Urinary bladder (tissue), 4 donors: ENCODE results near the gene RAB40B. TPM values are rescaled to one million over a fixed set of nuclear protein-coding genes. Genes with fewer than 3 reads are reported as not detected.
"Not testable (repeated sequence)": the region's sequence is repeated elsewhere in the genome, so short reads cannot be mapped to it uniquely, and the experiment has no call there.

ENCODE experiments used
- DNase-seq: peaks from one replicate; pipeline ENCODE4 v3.0.0-alpha.2; 2015; ENCODE audit errors: extremely low spot score
- H3K27ac ChIP-seq: one replicate; pipeline ENCODE4 v1.5.1; 2013; ENCODE audit warnings: low read depth, mild to moderate bottlenecking, moderate library complexity
- H3K36me3 ChIP-seq: one replicate; pipeline ENCODE4 v1.6.1; 2013; ENCODE audit warnings: mild to moderate bottlenecking, moderate library complexity; ENCODE audit not compliant: insufficient read depth
- H3K4me1 ChIP-seq: one replicate; pipeline ENCODE4 v1.6.1; 2013; ENCODE audit warnings: mild to moderate bottlenecking, moderate library complexity; ENCODE audit not compliant: insufficient read depth
- H3K4me3 ChIP-seq: one replicate; pipeline ENCODE4 v1.5.1; 2013; ENCODE audit warnings: low read depth, low read length
- WGBS: extraction: QIAGEN DNeasy Blood & Tissue Kit; methylation state at CpG from one replicate; pipeline ENCODE4 v1.1.7; 2013; 5-methylcytosine and 5-hydroxymethylcytosine counted together
- polyA plus RNA-seq: library from polyadenylated mRNA; stranded (reverse); fragments of 200-250 nt; gene quantifications from one replicate; pipeline ENCODE4 v1.2.3, GENCODE V29; 2013
- total RNA-seq: library from RNA; depleted of rRNA; stranded (reverse); fragments of >200 nt; gene quantifications from one replicate; pipeline ENCODE4 v1.2.3, GENCODE V29; 2014
- donor health status: healthy with polysubstance abuse.
- donor health status: healthy.

RAB40B gene, protein sequence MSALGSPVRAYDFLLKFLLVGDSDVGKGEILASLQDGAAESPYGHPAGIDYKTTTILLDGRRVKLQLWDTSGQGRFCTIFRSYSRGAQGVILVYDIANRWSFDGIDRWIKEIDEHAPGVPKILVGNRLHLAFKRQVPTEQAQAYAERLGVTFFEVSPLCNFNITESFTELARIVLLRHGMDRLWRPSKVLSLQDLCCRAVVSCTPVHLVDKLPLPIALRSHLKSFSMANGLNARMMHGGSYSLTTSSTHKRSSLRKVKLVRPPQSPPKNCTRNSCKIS
- total RNA-seq: 9.8 TPM
- polyA plus RNA-seq: 25.7 TPM

- Histone ChIP-seq H3K36me3 (no peaks in the 10 kb centered on the region), H3K4me3 (peak within 1 kb of the TSS; percentile 89), H3K4me1 (no peaks in the 10 kb centered on the region), H3K27ac (no peak within 1 kb of the TSS)
- peak; percentile 95 for DNase-seq
- 1% methylated on average over 112 of the region's 112 CpGs for WGBS
These were observed at the start of gene RAB40B for GRCh38 chr17:82698065-82698973. Gene RAB40B, minus strand, starts transcription at chr17:82698698. Its CDS starts 102 bp downstream, at chr17:82698596.

DNA sequence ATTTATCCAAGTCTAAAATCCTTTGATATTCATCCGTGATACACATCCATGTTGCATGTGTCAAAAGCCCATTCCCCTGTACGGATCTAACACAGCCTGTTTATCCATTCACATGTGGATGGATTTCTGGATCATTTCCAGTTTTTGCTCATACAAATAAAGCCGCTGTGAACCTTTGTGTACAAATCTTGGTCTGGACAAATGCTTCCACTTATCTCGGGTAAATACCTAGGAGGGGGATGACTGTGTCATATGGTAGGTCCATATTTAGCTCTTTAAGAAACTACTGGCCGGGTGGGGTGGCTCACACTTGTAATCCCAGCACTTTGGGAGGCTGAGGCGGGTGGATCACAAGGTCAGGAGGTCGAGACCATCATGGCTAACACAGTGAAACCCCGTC lies 47.0 kb upstream of the RAB40B start:
- WGBS: 84% methylated on average over 8 of the region's 8 CpGs
- H3K27ac ChIP-seq: no peak overlapping the region
- no peak for DNase-seq

GRCh38 chr17:82744736-82745135 lies 46.2 kb upstream of the RAB40B start:
- H3K36me3 ChIP-seq, H3K27ac ChIP-seq, DNase-seq, H3K4me3 ChIP-seq, H3K4me1 ChIP-seq: not testable (repeated sequence)
- 60% methylated on average over 7 of the region's 7 CpGs for WGBS

More for the DNA sequence above, 47.0 kb upstream of the RAB40B start:
- Histone ChIP-seq H3K4me3 (no peak overlapping the region), H3K4me1 (no peaks in the 10 kb centered on the region), H3K36me3 (no peaks in the 10 kb centered on the region)

DNA sequence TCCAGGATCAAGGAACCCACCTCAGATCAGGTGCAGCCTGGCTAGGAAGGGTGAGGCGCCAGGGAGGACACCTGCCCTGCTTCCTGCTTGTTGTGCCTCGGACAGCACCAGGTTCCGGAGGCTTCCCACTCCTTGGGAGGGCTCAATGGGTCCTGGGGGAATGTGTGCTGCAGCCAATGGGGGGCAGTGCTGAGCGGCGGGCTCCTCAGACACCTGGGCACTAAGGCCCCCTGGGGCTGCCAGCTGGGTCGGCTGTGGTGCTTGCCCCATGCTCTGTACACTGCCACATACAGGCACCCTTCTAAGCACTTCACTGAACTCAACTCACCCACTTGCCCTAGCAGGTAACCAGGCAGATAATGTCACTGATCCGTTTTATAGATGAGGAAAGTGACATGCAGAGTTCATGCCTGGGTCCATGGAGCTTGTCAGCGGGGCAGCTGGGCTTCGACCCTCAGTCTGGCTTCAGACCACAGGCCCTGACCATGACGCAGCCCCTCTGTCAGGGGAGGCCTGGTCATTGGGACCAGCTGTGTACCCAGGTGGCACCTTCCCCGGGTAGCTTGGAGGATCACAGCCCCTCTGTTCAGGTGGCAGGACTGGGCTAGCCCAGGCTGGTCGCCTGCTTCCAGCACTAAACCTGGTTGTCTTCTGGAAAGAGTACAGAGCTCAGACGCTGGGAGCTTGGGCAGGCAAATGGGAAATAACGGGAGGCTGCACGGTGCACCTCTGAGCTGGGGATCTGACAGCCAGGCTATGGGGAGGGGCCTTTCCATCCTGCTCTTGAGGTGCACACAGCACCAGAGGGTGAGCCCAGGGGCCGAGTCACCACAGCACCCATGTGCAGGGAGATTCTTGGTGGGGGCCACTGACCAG lies 45.1 kb upstream of the RAB40B start:
- Histone ChIP-seq H3K4me3 (no peak overlapping the region), H3K27ac (no peak overlapping the region), H3K4me1 (no peaks in the 10 kb centered on the region), H3K36me3 (no peaks in the 10 kb centered on the region)
- no peak for DNase-seq
- 92% methylated on average over 16 of the region's 16 CpGs for WGBS

GRCh38 chr17:82740906-82741759 lies 42.6 kb upstream of the RAB40B start:
- H3K36me3 ChIP-seq: no peaks in the 10 kb centered on the region

GRCh38 chr17:82737967-82738877 lies 39.7 kb upstream of the RAB40B start:
- Histone ChIP-seq H3K27ac (no peak overlapping the region), H3K4me1 (no peaks in the 10 kb centered on the region), H3K4me3 (no peak overlapping the region), H3K36me3 (no peaks in the 10 kb centered on the region)
- WGBS: 85% methylated on average over 26 of the region's 26 CpGs
- no peak for DNase-seq

More at GRCh38 chr17:82740906-82741759, 42.6 kb upstream of the RAB40B start:
- Histone ChIP-seq H3K4me3 (no peak overlapping the region), H3K4me1 (no peaks in the 10 kb centered on the region), H3K27ac (no peak overlapping the region)
- DNase-seq: no peak
- 97% methylated on average over 10 of the region's 10 CpGs for WGBS

DNA sequence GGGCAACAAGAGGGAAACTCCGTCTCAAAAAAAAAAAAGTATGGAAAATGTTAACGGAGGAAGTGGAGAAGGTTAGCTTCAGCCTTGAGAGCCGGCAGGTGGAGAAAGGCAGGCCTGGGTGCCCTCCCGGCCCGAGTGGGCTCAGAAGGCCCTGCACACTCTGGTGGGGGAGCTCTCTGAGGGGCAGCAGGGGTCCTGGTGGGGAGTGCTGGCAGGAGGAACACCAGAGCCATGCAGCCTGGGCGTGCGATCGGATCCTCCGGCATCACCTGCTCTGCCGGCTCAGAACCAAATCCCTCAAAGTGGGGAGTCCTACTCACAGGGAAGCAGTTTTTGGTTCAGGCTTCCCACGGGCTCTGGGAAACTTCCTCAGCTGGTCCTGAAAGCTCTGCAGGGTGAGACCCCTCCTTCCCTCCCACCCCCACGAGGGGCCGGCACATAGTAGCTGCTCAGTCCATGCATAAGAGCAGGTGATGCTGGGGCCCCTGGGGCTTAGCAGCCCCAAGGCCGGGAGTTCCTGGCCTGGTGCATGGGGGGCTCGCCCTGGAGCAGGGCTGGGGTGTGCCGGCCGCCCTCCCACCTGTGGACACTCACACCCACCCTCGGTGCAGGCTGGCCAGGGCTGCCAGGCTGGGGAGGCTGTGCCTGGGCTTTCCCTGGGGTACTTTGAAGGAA lies 38.1 kb upstream of the RAB40B start:
- H3K4me3 ChIP-seq: no peak overlapping the region
- H3K4me1 ChIP-seq: no peaks in the 10 kb centered on the region
- DNase-seq: no peak
- H3K27ac ChIP-seq: no peak overlapping the region
- H3K36me3 ChIP-seq: no peaks in the 10 kb centered on the region
- WGBS: 89% methylated on average over 18 of the region's 18 CpGs

DNA sequence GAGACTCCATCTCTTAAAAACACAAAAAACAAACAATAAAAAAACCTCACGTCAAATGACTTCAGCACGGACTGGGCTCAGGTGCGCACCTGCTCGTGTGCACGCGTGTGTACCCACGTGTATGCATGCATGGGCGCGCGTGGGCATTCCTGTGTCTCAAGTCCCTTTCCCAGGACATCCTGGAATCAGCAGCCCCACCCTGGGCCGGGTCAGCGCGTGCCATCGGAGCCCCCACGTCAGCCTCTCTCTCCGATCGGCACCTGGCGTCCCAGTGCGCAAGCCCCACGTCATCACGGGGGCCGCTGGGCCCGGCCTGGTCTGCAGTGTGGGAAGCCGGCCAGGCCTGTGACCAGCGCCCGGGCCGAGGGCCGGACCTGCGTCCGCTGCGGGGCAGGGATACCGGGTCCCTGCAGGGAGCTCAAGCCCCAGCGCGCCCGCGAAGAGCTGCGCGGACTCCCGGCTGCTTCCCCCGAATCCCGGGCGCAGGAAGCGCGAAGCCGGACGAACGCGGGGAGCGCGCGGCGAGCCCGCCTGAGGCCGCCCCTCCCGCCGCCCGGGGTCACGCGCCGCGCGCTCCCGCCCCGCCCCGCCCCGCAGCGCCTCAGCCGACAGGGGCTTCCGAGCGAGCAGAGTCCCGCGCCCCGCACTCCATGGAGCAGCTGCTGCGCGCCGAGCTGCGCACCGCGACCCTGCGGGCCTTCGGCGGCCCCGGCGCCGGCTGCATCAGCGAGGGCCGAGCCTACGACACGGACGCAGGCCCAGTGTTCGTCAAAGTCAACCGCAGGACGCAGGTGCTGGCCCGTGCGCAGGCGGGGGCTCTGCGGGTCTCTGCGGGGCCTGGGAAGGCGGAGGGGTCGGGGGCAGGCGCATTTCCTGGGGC lies 36.7 kb upstream of the RAB40B start, which contains the start of gene FN3K:
TSS of gene FN3K (plus strand) at position 629 of the 880 bp plus-strand sequence. CDS start at position 651, 22 bp downstream.
- H3K4me1 ChIP-seq: no peaks in the 10 kb centered on the region
- no peaks in the 10 kb centered on the region for H3K36me3 ChIP-seq
- WGBS: 3% methylated on average over 101 of the region's 101 CpGs
- peak within 1 kb of the TSS; percentile 89 for H3K4me3 ChIP-seq
- H3K27ac ChIP-seq: peak within 1 kb of the TSS; percentile 51
- DNase-seq: no peak

GRCh38 chr17:82732118-82732743 lies 33.7 kb upstream of the RAB40B start:
- DNase-seq: no peak
- Histone ChIP-seq H3K4me1 (no peaks in the 10 kb centered on the region), H3K4me3 (no peak overlapping the region), H3K27ac (no peak overlapping the region), H3K36me3 (no peaks in the 10 kb centered on the region)
- 92% methylated on average over 13 of the region's 13 CpGs for WGBS

DNA sequence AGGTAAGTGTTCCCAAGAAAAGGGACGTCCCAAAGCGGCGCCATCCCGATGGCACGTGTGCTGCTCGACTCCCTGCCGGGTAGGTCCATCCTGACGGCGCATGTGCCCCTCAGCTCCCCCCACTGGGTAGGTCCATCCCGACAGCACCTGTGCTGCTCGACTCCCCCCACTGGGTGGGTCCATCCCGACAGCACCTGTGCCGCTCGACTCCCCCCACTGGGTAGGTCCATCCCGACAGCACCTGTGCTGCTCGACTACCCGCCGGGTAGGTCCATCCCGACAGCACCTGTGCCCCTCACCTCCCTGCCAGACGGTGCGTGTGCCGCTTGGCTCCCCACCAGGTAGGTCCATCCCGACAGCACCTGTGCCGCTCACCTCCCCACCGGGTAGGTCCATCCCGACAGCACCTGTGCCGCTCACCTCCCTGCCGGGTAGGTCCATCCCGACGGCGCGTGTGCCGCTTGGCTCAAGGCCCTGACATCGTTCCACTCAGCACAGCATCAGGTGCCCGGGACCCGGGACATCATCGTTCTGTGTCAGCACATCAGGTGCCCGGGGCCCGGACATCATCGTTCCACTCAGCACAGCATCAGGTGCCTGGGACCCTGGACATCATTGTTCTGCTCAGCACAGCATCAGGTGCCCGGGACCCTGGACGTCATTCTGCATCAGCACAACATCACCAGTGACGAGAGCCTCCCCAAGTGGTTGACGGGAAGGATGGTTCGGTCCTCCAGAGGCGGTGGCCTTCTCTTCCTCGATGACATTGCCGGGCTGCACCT lies 31.2 kb upstream of the RAB40B start:
- WGBS: 88% methylated on average over 48 of the region's 48 CpGs
- no peak for DNase-seq
- no peaks in the 10 kb centered on the region for H3K36me3 ChIP-seq
- H3K4me3 ChIP-seq: no peak overlapping the region
- no peaks in the 10 kb centered on the region for H3K4me1 ChIP-seq
- no peak overlapping the region for H3K27ac ChIP-seq
